ENCODE results near the gene RALGAPA1.

The RALGAPA1 gene

GRCh38 chr14:35509846-35510245, 299.2 kb downstream of the RALGAPA1 start:
- no peaks in the 10 kb centered on the region for H3K9me3 ChIP-seq (ENCODE audit: severe bottlenecking)
- H3K27ac ChIP-seq, result no peak overlapping the region
- H3K36me3 ChIP-seq, result peaks cover 21% of the 10 kb centered on the region
- H3K27me3 ChIP-seq (ENCODE audit: insufficient read depth, low read depth, severe bottlenecking), result no peaks in the 10 kb centered on the region
- H3K4me3 ChIP-seq (ENCODE audit: low read depth, low read length), result no peak overlapping the region
- no peak for DNase-seq
- TF ChIP-seq CTCF (IDR thresholded peaks at IDR 0.05; ENCODE audit: low read depth, low read length), result no peak

- Histone ChIP-seq H3K27me3 (ENCODE audit: insufficient read depth, low read depth, severe bottlenecking) (no peaks in the 10 kb centered on the region), H3K36me3 (peaks cover 10% of the 10 kb centered on the region), H3K27ac (no peak overlapping the region), H3K9me3 (ENCODE audit: severe bottlenecking) (no peaks in the 10 kb centered on the region), H3K4me3 (ENCODE audit: low read depth, low read length) (no peak overlapping the region)
- no peak for TF ChIP-seq CTCF (IDR thresholded peaks at IDR 0.05; ENCODE audit: low read depth, low read length)
- no peak for DNase-seq
Observed at GRCh38 chr14:35506927-35507326, 302.2 kb downstream of the RALGAPA1 start.

DNA sequence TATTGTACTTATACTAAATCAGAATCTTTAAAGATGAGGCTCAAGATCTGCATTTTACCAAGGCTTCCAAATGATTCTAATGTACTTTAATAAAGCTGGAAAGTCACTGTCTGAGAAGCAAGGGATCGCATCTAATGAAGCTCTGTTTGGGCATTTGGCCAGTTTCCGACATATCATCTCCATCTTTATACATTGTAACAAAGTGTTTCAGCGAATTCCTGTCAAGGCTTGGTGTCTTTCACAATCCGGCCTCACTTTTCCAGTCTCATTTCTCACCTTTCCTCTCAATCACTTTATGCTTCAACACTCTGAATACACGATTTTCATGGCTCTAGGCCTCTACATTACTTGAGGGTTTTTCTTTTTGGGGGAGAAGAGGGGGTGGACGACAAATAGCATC, 302.6 kb downstream of the RALGAPA1 start:
- no peaks in the 10 kb centered on the region for H3K9me3 ChIP-seq (ENCODE audit: severe bottlenecking)
- no peak overlapping the region for H3K27ac ChIP-seq
- H3K36me3 ChIP-seq, result peaks cover 6% of the 10 kb centered on the region
- DNase-seq, result no peak
- no peak overlapping the region for H3K4me3 ChIP-seq (ENCODE audit: low read depth, low read length)
- TF ChIP-seq CTCF (IDR thresholded peaks at IDR 0.05; ENCODE audit: low read depth, low read length), result no peak
- no peaks in the 10 kb centered on the region for H3K27me3 ChIP-seq (ENCODE audit: insufficient read depth, low read depth, severe bottlenecking)

DNA sequence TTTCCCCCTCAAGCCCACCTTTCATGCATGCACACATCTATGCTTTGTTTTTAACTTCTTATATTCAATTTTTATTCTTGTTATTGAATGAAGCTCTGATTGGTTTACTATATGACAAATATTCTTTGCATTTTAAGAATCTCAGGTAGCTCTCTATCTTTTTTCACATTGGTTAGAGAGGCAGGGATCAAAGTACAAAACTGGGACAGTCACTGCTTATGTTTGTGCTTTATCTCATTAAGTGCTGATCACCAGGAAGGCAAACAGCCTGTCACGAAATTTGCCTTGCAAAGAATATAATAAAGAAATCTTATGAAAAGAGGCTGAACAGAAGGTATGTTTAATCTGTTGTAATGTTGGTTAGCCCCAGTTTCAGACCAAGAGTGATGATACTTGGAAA, 304.8 kb downstream of the RALGAPA1 start:
- DNase-seq, result no peak
- Histone ChIP-seq H3K36me3 (peaks cover 7% of the 10 kb centered on the region; the same call in 1 of the 2 replicates), H3K27ac (peak overlapping the region; percentile 45), H3K9me3 (ENCODE audit: severe bottlenecking) (peaks cover 3% of the 10 kb centered on the region), H3K4me3 (ENCODE audit: low read depth, low read length) (no peak overlapping the region; the same call in 1 of the 2 replicates), H3K27me3 (ENCODE audit: insufficient read depth, low read depth, severe bottlenecking) (no peaks in the 10 kb centered on the region)
- no peak for TF ChIP-seq CTCF (IDR thresholded peaks at IDR 0.05; ENCODE audit: low read depth, low read length)

- TF ChIP-seq CTCF (IDR thresholded peaks at IDR 0.05; ENCODE audit: low read depth, low read length), result no peak
- DNase-seq, result no peak
- peak overlapping the region; percentile 45 for H3K27ac ChIP-seq
Observed at GRCh38 chr14:35503646-35504045, 305.4 kb downstream of the RALGAPA1 start.

GRCh38 chr14:35499180-35499579, 309.9 kb downstream of the RALGAPA1 start:
- H3K27me3 ChIP-seq (ENCODE audit: insufficient read depth, low read depth, severe bottlenecking), result no peaks in the 10 kb centered on the region
- H3K36me3 ChIP-seq, result peaks cover 33% of the 10 kb centered on the region
- no peak overlapping the region for H3K27ac ChIP-seq
- H3K4me3 ChIP-seq (ENCODE audit: low read depth, low read length), result no peak overlapping the region
- H3K9me3 ChIP-seq (ENCODE audit: severe bottlenecking), result peaks cover 7% of the 10 kb centered on the region
- DNase-seq, result no peak
- no peak for TF ChIP-seq CTCF (IDR thresholded peaks at IDR 0.05; ENCODE audit: low read depth, low read length)

More at GRCh38 chr14:35503646-35504045, 305.4 kb downstream of the RALGAPA1 start:
- no peaks in the 10 kb centered on the region for H3K27me3 ChIP-seq (ENCODE audit: insufficient read depth, low read depth, severe bottlenecking)
- peaks cover 3% of the 10 kb centered on the region for H3K9me3 ChIP-seq (ENCODE audit: severe bottlenecking)
- peaks cover 4% of the 10 kb centered on the region; the same call in 1 of the 2 replicates for H3K36me3 ChIP-seq
- H3K4me3 ChIP-seq (ENCODE audit: low read depth, low read length), result no peak overlapping the region; the same call in 1 of the 2 replicates

Measured in WERI-Rb-1 (cell line).